SK-N-SH (cell line): ENCODE measurements around the gene SMYD3. TPM values are rescaled to one million over a fixed set of nuclear protein-coding genes. Genes with fewer than 3 reads are reported as not detected.

Source experiments
- polyA plus RNA-seq, 3 experiments: library from polyadenylated mRNA; depleted of rRNA; stranded (reverse); fragments of >200 nt; gene quantifications; 2 replicates each; pipeline ENCODE4 v1.2.3, GENCODE V29; 2012
- small RNA-seq, 7 experiments: library from RNA; depleted of rRNA; stranded (forward); fragments of <200 nt; gene quantifications; one replicate each; pipeline ENCODE3, GENCODE V24; 2012

The SMYD3 gene
- polyA plus RNA-seq, 1 of the 3 experiments (the other 2 are of a cell fraction) = 31.4 TPM

Small RNA genes lying within 50 kb of the gene (small RNA-seq; reads per million reads assigned to genes)
- 0 reads per million in 7 experiments for gene AL356583.2
- gene RF00019 = 0 reads per million in 7 experiments
- 0 reads per million in 7 experiments for gene RNU6-1283P

Other genes starting within 250 kb of the SMYD3 start
- 17.3 and 26.2 TPM in 2 replicates for gene TFB2M, start 59.0 kb upstream of the SMYD3 start, polyA plus RNA-seq (2012; rRNA removed)
- gene CNST, start 59.2 kb upstream of the SMYD3 start, polyA plus RNA-seq (2012; rRNA removed) = 21.7 and 29.8 TPM in 2 replicates
- gene SCCPDH, start 217.1 kb upstream of the SMYD3 start, polyA plus RNA-seq (2012; rRNA removed) = 32.2 and 36.0 TPM in 2 replicates